ENCODE results near the gene CHP1.
"Not testable (repeated sequence)": the region's sequence is repeated elsewhere in the genome, so short reads cannot be mapped to it uniquely, and the experiment has no call there.

Gene CHP1

GRCh38 chr15:41292521-41292920 is 61.5 kb downstream of the CHP1 start:
- no peak for DNase-seq (ENCODE audit: low read depth in 2 of 2)

GRCh38 chr15:41301139-41301538 is 70.1 kb downstream of the CHP1 start:
- not testable (repeated sequence) for DNase-seq (ENCODE audit: low read depth in 2 of 2)

GRCh38 chr15:41301587-41301986 is 70.5 kb downstream of the CHP1 start:
- no peak for DNase-seq (ENCODE audit: low read depth in 2 of 2)

- no peak for DNase-seq (ENCODE audit: low read depth in 2 of 2)
Observed at GRCh38 chr15:41304149-41304770, 73.2 kb downstream of the CHP1 start.

- DNase-seq (ENCODE audit: low read depth in 2 of 2), result no peak
Observed at GRCh38 chr15:41307679-41308078, 76.6 kb downstream of the CHP1 start.

GRCh38 chr15:41309226-41309905 is 78.3 kb downstream of the CHP1 start:
- DNase-seq (ENCODE audit: low read depth in 2 of 2), result no peak

- DNase-seq (ENCODE audit: low read depth in 2 of 2), result not testable (repeated sequence)
Observed at GRCh38 chr15:41320805-41321330, 89.8 kb downstream of the CHP1 start.

- DNase-seq (ENCODE audit: low read depth in 2 of 2), result no peak
Observed at GRCh38 chr15:41323611-41324010, 92.5 kb downstream of the CHP1 start.

- no peak for DNase-seq (ENCODE audit: low read depth in 2 of 2)
Observed at GRCh38 chr15:41331281-41331680, 100.2 kb downstream of the CHP1 start.

All from stimulated activated CD8-positive, alpha-beta memory T cell treated with anti-CD3 and anti-CD28 coated beads, Interleukin-15, amount 100 ng/mL, for 4 hours (primary cell).